NCI-H2196 (cell line): Measurements from ENCODE around the gene SNAI3.
A peak's percentile ranks its signal among the peaks of the same experiment; 100 is the strongest.

Experiments used
- DNase-seq: peaks from one replicate; lab custom pipeline; 2025; ENCODE audit not compliant: unreplicated experiment; lab: John Stamatoyannopoulos, UW

Gene SNAI3

DNA sequence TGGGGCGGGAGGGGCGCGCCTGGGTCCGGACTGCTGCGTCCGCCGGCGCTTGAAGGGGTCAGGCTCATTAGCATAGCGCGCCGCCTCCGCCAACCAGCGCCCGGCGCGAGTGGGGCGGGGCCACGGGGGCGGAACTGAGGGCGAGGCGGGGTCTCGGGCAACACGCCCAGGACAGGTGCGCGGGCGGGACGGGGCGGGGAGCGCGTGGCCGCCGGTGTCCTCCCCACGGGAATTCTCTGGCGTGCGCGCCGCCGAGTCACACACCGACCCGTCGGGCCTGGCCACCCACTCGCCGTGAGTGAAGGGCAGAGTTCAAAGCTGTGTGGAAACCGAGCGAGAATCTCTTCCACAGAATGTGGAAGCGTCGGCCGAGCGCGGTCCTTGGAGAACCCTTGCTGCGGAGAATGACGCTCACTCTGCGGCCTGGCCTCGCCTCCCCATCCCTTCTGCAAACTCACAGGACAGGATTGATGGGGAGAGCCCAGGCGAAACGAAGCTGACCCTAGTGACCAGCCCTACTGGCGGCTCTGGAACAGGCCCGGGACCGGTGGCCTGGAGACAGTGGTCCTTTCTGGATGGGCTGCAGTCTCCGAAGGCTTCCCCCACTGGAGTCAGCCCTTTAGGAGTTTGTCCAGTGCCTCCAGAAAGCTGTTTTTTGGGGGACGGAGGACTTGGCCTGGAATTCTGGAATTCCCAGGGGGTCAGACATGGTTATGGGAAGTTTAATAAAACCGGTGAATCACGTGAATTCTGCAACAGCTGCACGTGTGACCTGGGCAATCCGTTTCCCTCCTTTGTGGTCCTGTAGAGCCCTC is at the start of gene SNAI3:
Gene SNAI3 (minus strand): TSS at position 69 of the 815 bp plus-strand sequence. CDS start 101 bp downstream, outside the sequence.
- DNase-seq, result peak; percentile 73

DNA sequence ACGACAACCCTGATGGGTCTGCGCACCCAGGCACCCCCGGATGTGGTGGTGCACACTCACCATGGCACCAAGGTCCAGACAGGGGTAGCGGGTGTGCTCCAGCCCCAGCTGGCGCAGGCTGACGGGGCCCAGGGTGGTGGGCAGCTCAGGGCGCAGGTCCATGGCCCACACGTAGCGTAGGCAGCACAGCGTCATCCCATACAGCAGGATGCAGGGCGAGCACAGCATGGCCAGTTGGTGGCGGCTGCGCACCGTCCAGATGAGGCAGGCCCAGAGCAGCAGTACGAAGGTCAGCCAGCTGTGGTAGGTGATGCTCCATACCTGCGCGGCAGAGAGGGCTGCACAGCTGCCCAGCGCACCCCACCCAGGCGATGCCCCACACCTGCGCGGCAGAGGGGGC is 49.8 kb upstream of the SNAI3 start:
- DNase-seq, result no peak

GRCh38 chr16:88735616-88736015 is 49.3 kb upstream of the SNAI3 start:
- DNase-seq, result no peak

DNA sequence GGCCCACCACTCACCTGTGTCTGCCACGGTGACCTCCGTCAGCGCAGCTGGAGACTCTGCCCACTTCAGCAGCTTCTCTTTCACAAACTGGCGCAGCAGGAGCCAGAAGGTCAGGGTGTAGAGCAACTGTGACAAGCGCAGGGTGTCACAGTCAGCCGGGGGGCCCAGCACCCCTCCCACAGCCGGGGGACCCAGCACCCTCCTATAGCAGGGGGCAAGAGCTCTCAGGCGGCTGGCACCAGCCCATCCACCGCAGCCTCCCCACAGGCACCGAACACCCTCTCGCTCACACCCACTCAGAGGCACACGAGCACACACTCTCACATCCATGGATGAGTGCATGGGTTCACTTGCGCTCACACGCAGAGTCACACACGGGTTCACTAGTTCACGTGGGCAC is 48.8 kb upstream of the SNAI3 start:
- no peak for DNase-seq

DNA sequence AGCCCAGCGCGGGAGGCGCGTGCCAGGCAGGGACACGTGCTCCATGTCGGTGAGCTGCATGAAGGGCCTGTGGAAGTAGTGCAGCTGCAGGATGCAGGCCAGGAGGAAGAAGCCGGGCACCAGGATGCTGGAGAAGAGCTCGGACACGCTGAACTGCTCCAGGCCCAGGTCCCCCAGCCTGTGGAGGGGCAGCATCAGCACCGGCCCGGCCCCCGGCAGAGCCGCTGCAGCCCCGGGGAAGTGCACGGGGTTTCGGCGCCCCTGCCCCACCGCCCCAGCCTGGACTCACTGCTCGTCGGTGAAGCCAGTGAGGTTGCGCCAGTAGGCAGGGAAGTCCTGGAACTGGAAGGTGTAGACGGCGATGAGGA is 48.0 kb upstream of the SNAI3 start:
- DNase-seq, result no peak

DNA sequence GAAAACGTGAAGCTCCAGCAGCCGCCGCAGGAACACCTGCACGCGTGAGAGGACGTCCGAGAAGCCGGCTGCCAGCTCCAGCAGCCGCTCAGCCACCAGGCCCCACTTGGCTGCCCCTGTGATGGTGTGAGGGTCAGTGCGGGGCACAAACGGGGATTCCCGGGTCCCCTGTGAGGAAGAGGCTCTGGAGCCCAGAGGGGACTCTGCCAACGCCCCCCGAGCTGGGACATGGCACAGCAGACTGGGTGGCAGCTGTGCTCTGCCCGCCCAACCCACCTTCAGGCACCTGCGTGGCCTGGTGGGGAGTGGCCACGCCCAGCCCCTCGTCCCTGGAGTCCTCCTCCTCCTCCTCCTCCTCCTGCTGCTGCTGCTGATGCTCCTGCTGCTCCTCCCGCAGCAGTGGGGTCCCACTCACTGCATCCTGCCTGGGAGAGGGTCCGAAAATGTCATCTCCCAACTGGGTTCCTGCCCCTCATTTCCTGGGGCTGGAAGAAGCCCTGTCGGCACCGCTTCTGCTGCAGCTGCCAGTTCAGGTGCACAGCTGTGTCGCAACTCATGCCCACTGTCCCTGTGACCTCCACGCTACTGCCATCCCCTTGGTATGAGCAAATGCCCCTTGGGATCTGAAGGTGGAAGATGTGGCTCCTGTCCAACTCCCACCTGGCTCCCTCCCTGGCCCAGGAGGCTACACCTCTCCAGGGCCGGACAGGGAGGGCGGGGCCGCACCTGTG is 47.5 kb upstream of the SNAI3 start:
- no peak for DNase-seq

- DNase-seq, result no peak
Measured at GRCh38 chr16:88732961-88733294, 46.6 kb upstream of the SNAI3 start.

DNA sequence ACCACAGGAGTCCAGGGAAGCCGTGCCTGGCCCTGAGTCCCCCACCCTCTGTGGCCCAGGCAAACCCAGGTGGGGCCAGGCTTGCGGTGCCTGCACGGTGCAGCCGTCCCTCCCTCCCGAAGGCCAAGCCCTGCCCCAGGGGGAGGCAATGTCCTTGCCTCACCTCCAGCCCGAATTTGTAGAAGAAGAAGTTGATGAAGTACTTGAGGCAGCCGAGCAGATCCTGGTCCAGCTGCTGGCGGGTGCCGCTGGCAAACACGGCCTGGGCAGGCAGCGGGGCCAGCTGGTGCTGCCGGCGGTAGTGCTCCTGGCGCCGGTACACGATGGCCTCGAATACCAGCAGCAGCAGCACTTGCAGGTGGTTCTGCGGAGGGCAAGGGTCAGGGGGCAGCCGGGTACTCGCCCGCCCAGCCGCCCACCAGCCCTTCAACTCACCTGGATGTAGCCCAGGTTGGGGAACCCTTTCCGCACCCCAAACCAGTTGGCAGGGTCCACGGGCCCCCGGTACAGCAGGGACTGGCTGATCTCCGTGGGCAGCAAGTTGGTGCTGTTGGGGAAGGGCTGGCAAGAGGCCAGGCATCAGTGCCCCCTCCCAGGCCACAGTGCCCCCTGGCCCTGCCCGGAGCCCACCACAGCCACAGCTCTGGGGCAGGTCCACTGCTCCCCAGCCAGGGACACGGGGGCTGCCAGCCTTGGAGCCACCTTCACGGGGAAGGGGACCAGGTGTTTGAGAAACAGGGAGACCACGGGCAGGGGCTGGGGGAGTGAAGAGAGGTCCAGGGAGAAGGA is 46.1 kb upstream of the SNAI3 start:
- DNase-seq, result peak; percentile 21

DNA sequence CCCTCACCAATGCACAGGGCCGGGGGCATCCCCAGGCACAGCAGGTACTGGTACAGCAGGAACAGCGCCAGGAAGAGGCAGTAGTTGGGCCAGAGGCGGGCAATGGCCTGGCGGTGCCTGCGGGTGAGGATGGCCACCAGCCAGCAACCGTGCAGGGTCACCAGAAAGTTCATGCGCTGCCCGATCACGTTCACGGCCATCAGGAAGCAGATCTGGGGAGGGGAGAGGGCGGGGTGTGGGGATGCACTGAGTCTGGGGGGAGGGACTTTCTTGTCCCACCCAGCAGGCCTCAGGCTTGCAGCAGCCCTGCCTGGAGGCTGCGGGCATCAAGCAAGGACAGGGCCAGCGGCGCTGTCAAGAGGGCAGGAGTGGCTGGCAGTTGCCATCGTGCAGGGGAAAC is 45.4 kb upstream of the SNAI3 start:
- peak; percentile 36 for DNase-seq

GRCh38 chr16:88730632-88731607 is 44.6 kb upstream of the SNAI3 start:
- no peak for DNase-seq

GRCh38 chr16:88727871-88728270 is 41.6 kb upstream of the SNAI3 start:
- DNase-seq, result no peak

- no peak for DNase-seq
Measured at GRCh38 chr16:88726981-88727380, 40.7 kb upstream of the SNAI3 start.

GRCh38 chr16:88726408-88726749 is 40.1 kb upstream of the SNAI3 start:
- DNase-seq, result no peak

- DNase-seq, result no peak
Measured at GRCh38 chr16:88725609-88726407, 39.5 kb upstream of the SNAI3 start.

GRCh38 chr16:88724855-88725555 is 38.7 kb upstream of the SNAI3 start:
- DNase-seq, result no peak

- no peak for DNase-seq
Measured at GRCh38 chr16:88723911-88724310, 37.6 kb upstream of the SNAI3 start.

DNA sequence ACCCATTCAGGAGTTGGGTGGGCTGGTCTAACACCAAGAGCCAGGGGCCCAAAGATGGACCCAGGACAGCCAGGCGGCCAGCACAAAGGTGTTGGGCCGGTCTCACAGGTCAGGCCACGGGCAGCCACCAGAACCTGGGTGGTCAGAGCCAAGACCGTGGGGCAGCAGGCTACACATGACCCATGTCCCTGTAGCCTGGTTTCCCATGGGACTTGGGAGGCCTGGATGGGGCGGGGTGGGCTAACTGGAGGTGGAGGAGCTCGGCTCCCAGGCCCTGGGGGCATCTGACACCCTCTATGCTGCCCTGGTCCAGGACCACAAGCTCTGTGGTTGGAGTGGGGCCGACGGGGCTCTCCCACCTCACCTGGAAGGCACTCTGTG is 37.2 kb upstream of the SNAI3 start:
- DNase-seq, result no peak

- DNase-seq, result no peak
Measured at GRCh38 chr16:88722784-88723506, 36.6 kb upstream of the SNAI3 start.
